ENCODE data around the gene SNPH.
A peak's percentile ranks its signal among the peaks of the same experiment; 100 is the strongest.

Gene SNPH

GRCh38 chr20:1307571-1307971, 41.5 kb downstream of the SNPH start:
- DNase-seq = no peak

GRCh38 chr20:1308067-1308701, 42.1 kb downstream of the SNPH start:
- DNase-seq = no peak

- no peak for DNase-seq
These were observed 42.6 kb downstream of the SNPH start for GRCh38 chr20:1308702-1309095.

GRCh38 chr20:1309439-1309847, 43.3 kb downstream of the SNPH start:
- DNase-seq = no peak

- DNase-seq = no peak
These were observed 44.0 kb downstream of the SNPH start for GRCh38 chr20:1310071-1310470.

- DNase-seq = no peak
These were observed 44.6 kb downstream of the SNPH start for GRCh38 chr20:1310506-1311190.

- DNase-seq = no peak
These were observed 46.2 kb downstream of the SNPH start for GRCh38 chr20:1312308-1312707.

- no peak for DNase-seq
These were observed 46.8 kb downstream of the SNPH start for GRCh38 chr20:1312904-1313235.

- DNase-seq = peak; percentile 69
These were observed 47.3 kb downstream of the SNPH start for GRCh38 chr20:1313236-1313964.

- DNase-seq = no peak
These were observed 49.7 kb downstream of the SNPH start for GRCh38 chr20:1315804-1316203.

- no peak for DNase-seq
These were observed 51.6 kb downstream of the SNPH start for GRCh38 chr20:1317545-1318255.

- DNase-seq = no peak
These were observed 53.0 kb downstream of the SNPH start for GRCh38 chr20:1319051-1319450.

GRCh38 chr20:1319462-1319861, 53.4 kb downstream of the SNPH start:
- DNase-seq = no peak

- DNase-seq = no peak
These were observed 53.9 kb downstream of the SNPH start for GRCh38 chr20:1320016-1320415.

GRCh38 chr20:1320902-1321653, 55.0 kb downstream of the SNPH start:
- DNase-seq = no peak

- no peak for DNase-seq
These were observed 55.5 kb downstream of the SNPH start for GRCh38 chr20:1321654-1321939.

- no peak for DNase-seq
These were observed 56.6 kb downstream of the SNPH start for GRCh38 chr20:1322511-1323245.

- no peak for DNase-seq
These were observed 57.2 kb downstream of the SNPH start for GRCh38 chr20:1323256-1323655.

GRCh38 chr20:1323830-1324597, 57.9 kb downstream of the SNPH start:
- no peak for DNase-seq

- peak; percentile 16 for DNase-seq
These were observed 58.6 kb downstream of the SNPH start for GRCh38 chr20:1324598-1325172.
